Measurements from ENCODE around the gene NEUROG2.
"Not testable (repeated sequence)": the region's sequence is repeated elsewhere in the genome, so short reads cannot be mapped to it uniquely, and the experiment has no call there.

The NEUROG2 gene

GRCh38 chr4:112492321-112492720 lies 23.7 kb downstream of the NEUROG2 start:
- Histone ChIP-seq H3K36me3 (ENCODE audit: control insufficient read depth, insufficient read depth, low read length) (no peaks in the 10 kb centered on the region), H3K18ac (ENCODE audit: low read length) (no peak overlapping the region), H2BK120ac (ENCODE audit: low read depth, low read length) (no peak overlapping the region), H2BK5ac (ENCODE audit: low read length) (no peak overlapping the region), H3K4me3 (ENCODE audit: low read length) (no peak overlapping the region), H2AK5ac (ENCODE audit: low read length) (no peak overlapping the region), H3K56ac (ENCODE audit: low read length) (no peak overlapping the region), H3K4me1 (ENCODE audit: control insufficient read depth, low read depth, low read length) (no peaks in the 10 kb centered on the region), H3K79me2 (ENCODE audit: control insufficient read depth, insufficient read depth, low read length) (no peaks in the 10 kb centered on the region), H3K9ac (ENCODE audit: low read length) (no peak overlapping the region), H4K8ac (ENCODE audit: low read depth, low read length) (no peak overlapping the region), H3K27me3 (ENCODE audit: insufficient read depth, low read length, poor library complexity) (no peaks in the 10 kb centered on the region), H3K4me2 (ENCODE audit: low read length) (no peak overlapping the region), H2BK15ac (replicated peaks; ENCODE audit: low read depth) (no peak overlapping the region), H4K5ac (ENCODE audit: low read length) (no peak overlapping the region), H3K23ac (ENCODE audit: low read length) (no peak overlapping the region), H3K27ac (ENCODE audit: low read depth, low read length) (no peak overlapping the region), H3K4ac (ENCODE audit: low read depth, low read length) (no peak overlapping the region), H3K79me1 (ENCODE audit: low read length) (no peaks in the 10 kb centered on the region)
- DNase-seq = no peak
- WGBS (ENCODE audit: extremely low coverage, insufficient coverage, low lambda C conversion rate) = no CpG with 5 or more reads among the region's 7 CpGs

DNA sequence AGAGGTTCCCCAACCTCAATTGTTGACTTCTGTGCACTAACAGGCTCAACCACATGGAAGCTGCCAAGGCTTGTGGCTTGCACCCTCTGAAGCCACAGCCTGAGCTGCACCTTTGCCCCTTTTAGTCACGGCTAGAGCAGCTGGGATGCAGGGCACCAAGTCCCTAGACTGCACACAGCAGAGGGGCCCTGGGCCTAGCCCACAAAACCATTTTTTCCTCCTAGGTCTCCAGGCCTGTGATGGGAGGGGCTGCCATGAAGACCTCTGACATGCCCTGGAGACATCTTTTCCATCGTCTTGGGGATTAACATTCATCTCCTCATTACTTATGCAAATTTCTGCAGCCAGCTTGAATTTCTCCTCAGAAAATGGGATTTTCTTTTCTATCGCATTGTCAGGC lies 25.2 kb downstream of the NEUROG2 start:
- not testable (repeated sequence) for DNase-seq; H3K79me2 ChIP-seq (ENCODE audit: control insufficient read depth, insufficient read depth, low read length); H3K4me1 ChIP-seq (ENCODE audit: control insufficient read depth, low read depth, low read length); H2BK5ac ChIP-seq (ENCODE audit: low read length); H3K79me1 ChIP-seq (ENCODE audit: low read length); H4K8ac ChIP-seq (ENCODE audit: low read depth, low read length); H3K27me3 ChIP-seq (ENCODE audit: insufficient read depth, low read length, poor library complexity); H3K4me2 ChIP-seq (ENCODE audit: low read length); H2BK120ac ChIP-seq (ENCODE audit: low read depth, low read length); H4K5ac ChIP-seq (ENCODE audit: low read length); H3K36me3 ChIP-seq (ENCODE audit: control insufficient read depth, insufficient read depth, low read length); H3K18ac ChIP-seq (ENCODE audit: low read length); H3K9ac ChIP-seq (ENCODE audit: low read length); H2BK15ac ChIP-seq (replicated peaks; ENCODE audit: low read depth); H2AK5ac ChIP-seq (ENCODE audit: low read length); H3K23ac ChIP-seq (ENCODE audit: low read length); H3K27ac ChIP-seq (ENCODE audit: low read depth, low read length); H3K56ac ChIP-seq (ENCODE audit: low read length); H3K4ac ChIP-seq (ENCODE audit: low read depth, low read length); H3K4me3 ChIP-seq (ENCODE audit: low read length)
- WGBS (ENCODE audit: extremely low coverage, insufficient coverage, low lambda C conversion rate) = no CpG with 5 or more reads among the region's 3 CpGs

DNA sequence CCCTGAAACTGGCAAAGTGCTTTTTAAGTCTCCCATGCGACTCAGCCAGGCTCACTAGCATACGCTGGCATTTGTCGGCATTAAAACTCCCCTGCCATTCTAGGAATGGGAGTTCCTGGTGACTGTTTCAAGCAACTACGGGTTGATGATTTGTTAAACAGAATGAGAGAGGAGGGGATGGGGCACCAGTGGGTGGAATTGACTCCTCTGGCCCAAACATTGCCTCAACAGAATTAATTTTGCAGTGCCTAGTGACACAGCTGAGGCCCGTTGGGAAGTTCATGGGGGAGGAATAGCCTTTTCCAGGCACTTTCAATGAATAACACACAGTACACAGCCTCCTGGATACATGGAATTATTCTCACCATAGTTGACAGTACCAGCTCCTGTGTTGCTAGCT lies 30.1 kb downstream of the NEUROG2 start:
- WGBS (ENCODE audit: extremely low coverage, insufficient coverage, low lambda C conversion rate) = no CpG with 5 or more reads among the region's 5 CpGs
- H3K79me1 ChIP-seq (ENCODE audit: low read length) = no peaks in the 10 kb centered on the region
- no peak overlapping the region for H3K9ac ChIP-seq (ENCODE audit: low read length)
- no peak overlapping the region for H2BK15ac ChIP-seq (replicated peaks; ENCODE audit: low read depth)
- no peaks in the 10 kb centered on the region for H3K36me3 ChIP-seq (ENCODE audit: control insufficient read depth, insufficient read depth, low read length)
- H3K4me3 ChIP-seq (ENCODE audit: low read length) = no peak overlapping the region
- no peak for DNase-seq
- no peak overlapping the region for H2BK120ac ChIP-seq (ENCODE audit: low read depth, low read length)
- H3K56ac ChIP-seq (ENCODE audit: low read length) = no peak overlapping the region
- H3K4ac ChIP-seq (ENCODE audit: low read depth, low read length) = no peak overlapping the region
- H4K8ac ChIP-seq (ENCODE audit: low read depth, low read length) = no peak overlapping the region
- H2AK5ac ChIP-seq (ENCODE audit: low read length) = no peak overlapping the region
- no peak overlapping the region for H2BK5ac ChIP-seq (ENCODE audit: low read length)
- no peak overlapping the region for H3K4me2 ChIP-seq (ENCODE audit: low read length)
- H3K23ac ChIP-seq (ENCODE audit: low read length) = no peak overlapping the region
- no peak overlapping the region for H4K5ac ChIP-seq (ENCODE audit: low read length)
- no peaks in the 10 kb centered on the region for H3K4me1 ChIP-seq (ENCODE audit: control insufficient read depth, low read depth, low read length)
- no peaks in the 10 kb centered on the region for H3K27me3 ChIP-seq (ENCODE audit: insufficient read depth, low read length, poor library complexity)
- no peaks in the 10 kb centered on the region for H3K79me2 ChIP-seq (ENCODE audit: control insufficient read depth, insufficient read depth, low read length)
- no peak overlapping the region for H3K27ac ChIP-seq (ENCODE audit: low read depth, low read length)
- H3K18ac ChIP-seq (ENCODE audit: low read length) = no peak overlapping the region

DNA sequence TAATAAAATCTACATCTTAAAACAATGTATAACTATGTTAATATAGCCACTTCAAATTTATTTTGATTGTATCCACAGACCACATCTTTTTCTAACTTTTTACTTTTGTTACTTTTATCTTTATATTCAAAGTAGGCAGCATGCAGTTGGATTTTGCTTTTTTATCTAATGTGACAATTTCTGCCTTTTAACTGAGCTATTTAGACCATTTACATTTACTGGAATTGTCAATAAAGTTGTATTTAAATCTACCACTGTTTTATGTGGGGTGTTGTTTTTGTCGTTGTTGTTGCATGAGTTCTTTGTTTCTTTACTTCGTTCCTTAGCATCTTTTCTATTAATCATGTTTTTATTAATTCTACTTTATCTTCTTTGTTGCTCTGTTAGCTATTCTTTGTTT lies 42.0 kb downstream of the NEUROG2 start:
- Histone ChIP-seq H4K8ac (ENCODE audit: low read depth, low read length) (no peak overlapping the region), H2BK120ac (ENCODE audit: low read depth, low read length) (no peak overlapping the region), H3K79me2 (ENCODE audit: control insufficient read depth, insufficient read depth, low read length) (no peaks in the 10 kb centered on the region), H3K56ac (ENCODE audit: low read length) (no peak overlapping the region), H3K23ac (ENCODE audit: low read length) (no peak overlapping the region), H3K4me2 (ENCODE audit: low read length) (no peak overlapping the region), H4K5ac (ENCODE audit: low read length) (no peak overlapping the region), H3K4me3 (ENCODE audit: low read length) (no peak overlapping the region), H3K4ac (ENCODE audit: low read depth, low read length) (no peak overlapping the region), H3K9ac (ENCODE audit: low read length) (no peak overlapping the region), H2BK5ac (ENCODE audit: low read length) (no peak overlapping the region), H3K18ac (ENCODE audit: low read length) (no peak overlapping the region), H3K4me1 (ENCODE audit: control insufficient read depth, low read depth, low read length) (no peaks in the 10 kb centered on the region), H3K27me3 (ENCODE audit: insufficient read depth, low read length, poor library complexity) (no peaks in the 10 kb centered on the region), H3K79me1 (ENCODE audit: low read length) (no peaks in the 10 kb centered on the region), H2AK5ac (ENCODE audit: low read length) (no peak overlapping the region), H3K27ac (ENCODE audit: low read depth, low read length) (no peak overlapping the region), H3K36me3 (ENCODE audit: control insufficient read depth, insufficient read depth, low read length) (no peaks in the 10 kb centered on the region), H2BK15ac (replicated peaks; ENCODE audit: low read depth) (no peak overlapping the region)
- WGBS (ENCODE audit: extremely low coverage, insufficient coverage, low lambda C conversion rate) = no CpG with 5 or more reads among the region's 2 CpGs
- DNase-seq = no peak

GRCh38 chr4:112472318-112472717 lies 43.7 kb downstream of the NEUROG2 start:
- no peak overlapping the region for H4K5ac ChIP-seq (ENCODE audit: low read length)
- H3K56ac ChIP-seq (ENCODE audit: low read length) = no peak overlapping the region
- no peak overlapping the region for H2BK5ac ChIP-seq (ENCODE audit: low read length)
- H3K4me1 ChIP-seq (ENCODE audit: control insufficient read depth, low read depth, low read length) = no peaks in the 10 kb centered on the region
- H3K4ac ChIP-seq (ENCODE audit: low read depth, low read length) = no peak overlapping the region
- no peak overlapping the region for H3K4me2 ChIP-seq (ENCODE audit: low read length)
- H2AK5ac ChIP-seq (ENCODE audit: low read length) = no peak overlapping the region
- H3K27me3 ChIP-seq (ENCODE audit: insufficient read depth, low read length, poor library complexity) = no peaks in the 10 kb centered on the region
- H3K36me3 ChIP-seq (ENCODE audit: control insufficient read depth, insufficient read depth, low read length) = no peaks in the 10 kb centered on the region
- no peak overlapping the region for H3K18ac ChIP-seq (ENCODE audit: low read length)
- no peaks in the 10 kb centered on the region for H3K79me2 ChIP-seq (ENCODE audit: control insufficient read depth, insufficient read depth, low read length)
- no peak overlapping the region for H3K9ac ChIP-seq (ENCODE audit: low read length)
- no peak overlapping the region for H3K4me3 ChIP-seq (ENCODE audit: low read length)
- H2BK120ac ChIP-seq (ENCODE audit: low read depth, low read length) = no peak overlapping the region
- H3K23ac ChIP-seq (ENCODE audit: low read length) = no peak overlapping the region
- H3K79me1 ChIP-seq (ENCODE audit: low read length) = no peaks in the 10 kb centered on the region
- H2BK15ac ChIP-seq (replicated peaks; ENCODE audit: low read depth) = no peak overlapping the region
- no peak for DNase-seq
- H3K27ac ChIP-seq (ENCODE audit: low read depth, low read length) = no peak overlapping the region
- H4K8ac ChIP-seq (ENCODE audit: low read depth, low read length) = no peak overlapping the region
